OCI-LY1 (cell line): Measurements from ENCODE around the gene MPI.

ENCODE experiments used
- H2AFZ ChIP-seq: fragments of 200-600 bp; sonication (generic), shearing (Covaris generic); 2 replicates; pipeline ENCODE4 v1.6.0; 2014; ENCODE audit warnings: antibody characterized with exemption, mild to moderate bottlenecking, low read length
- H3F3A ChIP-seq: fragments of 200-600 bp; sonication (generic), shearing (Covaris generic); 2 replicates; pipeline ENCODE4 v1.6.0; 2014; ENCODE audit warnings: mild to moderate bottlenecking, antibody characterized with exemption, low read length, moderate library complexity; ENCODE audit not compliant: insufficient read depth
- H3K27ac ChIP-seq: fragments of 200-600 bp; sonication (generic); 2 replicates; pipeline ENCODE4 v1.5.1; 2014; ENCODE audit warnings: low read length, mixed run types, mild to moderate bottlenecking, low read depth; ENCODE audit not compliant: poor library complexity, severe bottlenecking
- H3K27me3 ChIP-seq: fragments of 200-600 bp; sonication (generic); 2 replicates; pipeline ENCODE4 v1.6.0; 2014; ENCODE audit warnings: antibody characterized with exemption, mild to moderate bottlenecking, low read length, moderate library complexity; ENCODE audit not compliant: insufficient read depth
- H3K36me3 ChIP-seq: fragments of 200-600 bp; sonication (generic); 2 replicates; pipeline ENCODE4 v1.6.1; 2014; ENCODE audit warnings: mild to moderate bottlenecking, antibody characterized with exemption, low read length, moderate library complexity, mixed read lengths; ENCODE audit not compliant: insufficient read depth
- H3K4me1 ChIP-seq: fragments of 200-600 bp; sonication (generic); 2 replicates; pipeline ENCODE4 v1.5.1; 2014; ENCODE audit warnings: mild to moderate bottlenecking, low read length, moderate library complexity; ENCODE audit not compliant: insufficient read depth, severe bottlenecking
- H3K4me2 ChIP-seq: fragments of 200-600 bp; sonication (generic), shearing (Covaris generic); 2 replicates; pipeline ENCODE4 v1.6.1; 2014; ENCODE audit warnings: low read length
- H3K4me3 ChIP-seq: fragments of 200-600 bp; sonication (generic); 2 replicates; pipeline ENCODE4 v1.5.1; 2014; ENCODE audit warnings: low read length, low read depth, mild to moderate bottlenecking, mixed read lengths; ENCODE audit not compliant: poor library complexity, severe bottlenecking
- H3K79me2 ChIP-seq: fragments of 200-600 bp; shearing (Covaris generic); 2 replicates; pipeline ENCODE4 v1.6.1; 2016; ENCODE audit warnings: mixed run types, low read length, mixed read lengths; ENCODE audit not compliant: insufficient read depth
- H3K9ac ChIP-seq: fragments of 200-600 bp; sonication (generic), shearing (Covaris generic); 2 replicates; pipeline ENCODE4 v1.6.1; 2014; ENCODE audit warnings: mild to moderate bottlenecking, low read length, mixed read lengths
- H3K9me2 ChIP-seq: fragments of 200-600 bp; sonication (generic), shearing (Covaris generic); 2 replicates; pipeline ENCODE4 v1.6.1; 2014; ENCODE audit warnings: low read depth, mild to moderate bottlenecking, low read length, mixed read lengths
- H3K9me3 ChIP-seq: fragments of 200-600 bp; shearing (Covaris generic); 2 replicates; pipeline ENCODE4 v1.6.1; 2014; ENCODE audit warnings: low read length, mixed read lengths
- H4K20me1 ChIP-seq: fragments of 200-600 bp; sonication (generic), shearing (Covaris generic); 2 replicates; pipeline ENCODE4 v1.6.0; 2016; ENCODE audit warnings: mild to moderate bottlenecking, low read length; ENCODE audit not compliant: insufficient read depth
- EZH2 ChIP-seq: fragments of 200-600 bp; sonication (generic), shearing (Covaris generic); IDR thresholded peaks from 2 replicates; pipeline ENCODE4 v1.8.0; 2017; ENCODE audit warnings: borderline replicate concordance, mixed run types, mild to moderate bottlenecking, antibody characterized with exemption, low read length, moderate library complexity, mixed read lengths
- TF ChIP-seq, protein P1 (sequence below): fragments of 200-600 bp; sonication (generic), shearing (Covaris generic); IDR thresholded peaks from 2 replicates; pipeline ENCODE4 v1.5.1; 2017; ENCODE audit warnings: mild to moderate bottlenecking, antibody characterized with exemption, low read length, moderate library complexity, mixed read lengths

The MPI gene

DNA sequence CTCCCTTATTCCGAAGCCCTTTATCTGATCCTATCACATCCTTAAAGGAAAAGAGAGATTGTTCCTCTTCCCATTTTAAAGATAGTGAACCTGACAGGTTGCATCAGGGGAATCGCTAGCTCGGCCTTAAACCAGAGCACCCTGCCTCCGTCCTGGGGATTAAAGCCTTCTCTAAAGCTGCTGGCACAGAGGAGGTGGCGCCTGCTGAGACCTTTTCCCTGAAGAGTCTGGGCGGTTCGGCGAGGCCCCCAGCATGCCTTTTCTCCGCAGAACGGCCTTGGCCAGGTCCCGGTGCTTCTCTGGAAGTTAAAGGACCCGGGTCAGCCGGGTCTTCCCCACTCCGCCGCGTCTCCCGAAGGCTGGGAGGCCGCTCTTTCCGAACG lies 16.2 kb downstream of the MPI start:
- no peak for TF ChIP-seq EZH2

DNA sequence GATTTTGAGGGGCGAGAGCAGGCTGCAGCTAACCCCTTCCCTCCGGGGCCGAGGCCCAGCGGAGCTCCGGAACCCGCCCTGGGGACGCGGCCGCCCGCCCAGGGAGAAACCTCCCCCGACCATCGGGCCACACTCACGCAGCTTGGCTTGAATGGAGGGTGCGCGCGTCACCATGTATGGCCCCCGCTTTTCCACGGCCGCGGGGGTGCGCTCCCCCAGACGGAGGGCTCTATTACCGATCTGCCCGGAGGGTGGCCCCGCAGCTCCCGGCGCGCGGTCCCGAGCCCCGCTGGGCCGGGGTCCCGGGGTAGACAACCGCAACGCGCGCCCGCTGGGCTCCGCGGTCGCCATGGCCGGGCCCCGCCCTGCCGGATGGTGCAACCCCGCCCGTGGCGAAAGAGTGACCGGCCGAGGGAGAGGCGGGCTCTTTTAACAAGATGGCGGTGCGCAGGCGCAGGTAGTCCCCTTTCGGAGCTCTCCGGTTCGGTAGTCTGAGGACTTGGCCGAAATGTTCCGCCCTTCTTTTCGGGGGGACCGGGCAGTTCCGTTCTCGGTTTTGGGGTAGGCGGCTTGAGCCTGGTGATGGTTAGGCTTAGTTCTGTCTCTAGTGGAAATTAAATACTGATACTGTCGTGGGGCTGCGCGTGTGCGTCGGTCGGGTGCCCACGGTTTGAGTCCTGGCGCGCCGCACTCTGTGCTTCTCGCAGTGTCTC lies 16.8 kb downstream of the MPI start, which contains the start of gene FAM219B:
TSS of gene FAM219B (minus strand) at position 402 of the 713 bp plus-strand sequence. CDS start at position 351, 51 bp downstream.
- peaks cover 35% of the 10 kb centered on the region for H3K4me1 ChIP-seq
- peaks cover 46% of the 10 kb centered on the region for H3K36me3 ChIP-seq
- H3K27me3 ChIP-seq: no peaks in the 10 kb centered on the region
- H3K9me3 ChIP-seq: no peaks in the 10 kb centered on the region
- peaks cover 7% of the 10 kb centered on the region; the same call in 1 of the 2 replicates for H3K79me2 ChIP-seq
- H3F3A ChIP-seq: no peaks in the 10 kb centered on the region; the same call in 1 of the 2 replicates
- no peaks in the 10 kb centered on the region for H4K20me1 ChIP-seq
- peak within 1 kb of the TSS; percentile 98 for H3K4me2 ChIP-seq
- H3K27ac ChIP-seq: peak within 1 kb of the TSS; percentile 73
- no peaks in the 10 kb centered on the region for H3K9me2 ChIP-seq
- H2AFZ ChIP-seq: peak within 1 kb of the TSS; percentile 90
- peak within 1 kb of the TSS; percentile 92 for H3K9ac ChIP-seq
- TF ChIP-seq EZH2: no peak
- TF ChIP-seq, protein P1, sequence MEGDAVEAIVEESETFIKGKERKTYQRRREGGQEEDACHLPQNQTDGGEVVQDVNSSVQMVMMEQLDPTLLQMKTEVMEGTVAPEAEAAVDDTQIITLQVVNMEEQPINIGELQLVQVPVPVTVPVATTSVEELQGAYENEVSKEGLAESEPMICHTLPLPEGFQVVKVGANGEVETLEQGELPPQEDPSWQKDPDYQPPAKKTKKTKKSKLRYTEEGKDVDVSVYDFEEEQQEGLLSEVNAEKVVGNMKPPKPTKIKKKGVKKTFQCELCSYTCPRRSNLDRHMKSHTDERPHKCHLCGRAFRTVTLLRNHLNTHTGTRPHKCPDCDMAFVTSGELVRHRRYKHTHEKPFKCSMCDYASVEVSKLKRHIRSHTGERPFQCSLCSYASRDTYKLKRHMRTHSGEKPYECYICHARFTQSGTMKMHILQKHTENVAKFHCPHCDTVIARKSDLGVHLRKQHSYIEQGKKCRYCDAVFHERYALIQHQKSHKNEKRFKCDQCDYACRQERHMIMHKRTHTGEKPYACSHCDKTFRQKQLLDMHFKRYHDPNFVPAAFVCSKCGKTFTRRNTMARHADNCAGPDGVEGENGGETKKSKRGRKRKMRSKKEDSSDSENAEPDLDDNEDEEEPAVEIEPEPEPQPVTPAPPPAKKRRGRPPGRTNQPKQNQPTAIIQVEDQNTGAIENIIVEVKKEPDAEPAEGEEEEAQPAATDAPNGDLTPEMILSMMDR: no peak
- peak within 1 kb of the TSS; percentile 84 for H3K4me3 ChIP-seq

More for the DNA sequence above, 16.2 kb downstream of the MPI start:
- Histone ChIP-seq H3K4me3 (peak overlapping the region; percentile 84), H3K36me3 (peaks cover 47% of the 10 kb centered on the region), H3K9me3 (no peaks in the 10 kb centered on the region), H2AFZ (no peak overlapping the region), H3K27me3 (no peaks in the 10 kb centered on the region), H3K9me2 (no peaks in the 10 kb centered on the region), H3K27ac (peak overlapping the region; percentile 73), H3K9ac (peak overlapping the region; percentile 92), H3F3A (no peaks in the 10 kb centered on the region; the same call in 1 of the 2 replicates), H3K4me1 (peaks cover 38% of the 10 kb centered on the region), H4K20me1 (no peaks in the 10 kb centered on the region), H3K4me2 (peak overlapping the region; percentile 98), H3K79me2 (peaks cover 7% of the 10 kb centered on the region; the same call in 1 of the 2 replicates)

DNA sequence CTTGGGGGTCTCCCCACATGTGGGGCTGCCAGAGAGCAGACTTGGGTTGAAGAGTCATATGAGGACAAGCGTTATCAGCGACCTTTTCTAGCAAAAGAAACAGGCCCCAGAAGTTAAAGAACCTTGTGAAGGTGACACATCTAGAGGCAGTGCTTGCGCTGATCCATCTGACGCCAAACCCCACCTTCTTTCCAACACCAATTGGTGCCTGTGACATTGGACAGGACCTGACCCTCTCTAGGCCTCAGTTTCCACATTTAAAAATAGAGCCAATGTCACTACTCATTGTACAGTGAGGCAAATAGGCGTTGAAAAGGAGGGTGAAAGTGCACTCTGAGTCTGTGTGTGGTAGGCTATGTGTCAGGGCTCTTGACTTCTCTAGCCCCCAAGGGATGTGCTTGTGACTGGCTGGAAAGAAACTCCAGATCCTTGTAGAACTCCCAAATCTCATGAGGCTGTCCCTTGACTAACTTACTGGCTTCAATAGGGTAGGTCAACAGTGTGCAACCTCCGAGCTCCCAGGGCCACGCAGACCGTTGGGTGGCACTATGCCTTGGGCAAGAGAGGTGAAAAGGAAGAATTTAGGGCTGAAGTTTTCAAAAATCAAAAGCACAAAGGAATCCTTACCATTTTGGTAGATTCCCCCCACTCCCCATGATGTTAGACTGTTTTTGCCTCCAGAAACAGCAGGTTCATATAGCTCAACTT lies 17.5 kb downstream of the MPI start:
- Histone ChIP-seq H2AFZ (peak overlapping the region; percentile 90), H3K9me3 (no peaks in the 10 kb centered on the region), H3K27ac (peak overlapping the region; percentile 73), H3K36me3 (peaks cover 47% of the 10 kb centered on the region), H3K9me2 (no peaks in the 10 kb centered on the region), H3K4me2 (peak overlapping the region; percentile 98), H3K79me2 (peaks cover 7% of the 10 kb centered on the region; the same call in 1 of the 2 replicates), H3K9ac (peak overlapping the region; percentile 92), H3F3A (no peaks in the 10 kb centered on the region; the same call in 1 of the 2 replicates), H4K20me1 (no peaks in the 10 kb centered on the region), H3K4me1 (peaks cover 35% of the 10 kb centered on the region), H3K27me3 (no peaks in the 10 kb centered on the region), H3K4me3 (peak overlapping the region; percentile 84)
- no peak for TF ChIP-seq EZH2
- TF ChIP-seq, protein P1: no peak
